Thyroid gland (tissue), 4 donors: ENCODE data around the gene OBSCN. TPM values are rescaled to one million over a fixed set of nuclear protein-coding genes. Genes with fewer than 3 reads are reported as not detected.

Experiments
- DNase-seq, 2 donors: peaks; one replicate each; pipeline ENCODE4 v3.0.0-alpha.2; 2019
- H3K27ac ChIP-seq, 3 donors: fragments of 200-600 bp; sonication (generic); 1 replicate in 2 of 3; 2 replicates in 1 of 3; pipeline ENCODE4 v1.5.1; 2016 to 2019; ENCODE audit warnings: mild to moderate bottlenecking in 1 of 3, moderate library complexity in 1 of 3
- H3K27me3 ChIP-seq: fragments of 200-600 bp; sonication (generic); one replicate; pipeline ENCODE4 v1.5.1; 2019
- H3K36me3 ChIP-seq, 2 donors: fragments of 200-600 bp; sonication (generic); one replicate each; pipeline ENCODE4 v1.5.1; 2016 to 2019
- H3K4me1 ChIP-seq, 2 donors: fragments of 200-600 bp; sonication (generic); one replicate each; pipeline ENCODE4 v1.5.1; 2017 to 2019
- H3K4me3 ChIP-seq, 3 donors: fragments of 200-600 bp; sonication (generic); replicated peaks in 1 of 3; 1 replicate in 2 of 3; 2 replicates in 1 of 3; pipeline ENCODE4 v1.5.1; 2016; ENCODE audit warnings: mild to moderate bottlenecking in 1 of 3
- H3K9me3 ChIP-seq: fragments of 200-600 bp; sonication (generic); one replicate; pipeline ENCODE4 v1.5.1; 2017
- POLR2A ChIP-seq, 2 donors: fragments of 450-650 bp; IDR thresholded peaks; one replicate each; pipeline ENCODE4 v1.6.1; 2017; ENCODE audit warnings: antibody characterized with exemption in 2 of 2, mild to moderate bottlenecking in 2 of 2, moderate library complexity in 1 of 2
- WGBS, 2 donors: methylation state at CpG; one replicate each; pipeline ENCODE4 v1.1.5; 2017; 5-methylcytosine and 5-hydroxymethylcytosine counted together
- intact Hi-C: fragments of 100-400 bp; cut with DNase I; formaldehyde crosslinking; loops from one replicate; pipeline ENCODE4 v1.15.1; 2023
- total RNA-seq, 4 donors: library from RNA; depleted of rRNA; stranded (reverse); fragments of >200 nt; gene quantifications; one replicate each; pipeline ENCODE4 v1.2.3, GENCODE V29; 2016
- TF ChIP-seq, protein P1 (sequence below), 6 experiments: fragments of 200-600 bp in 3 of 6; fragments of 450-650 bp in 3 of 6; sonication (generic) in 3 of 6; IDR thresholded peaks; one replicate each; pipeline ENCODE4 v1.5.1; 2016 to 2019; ENCODE audit warnings: antibody characterized with exemption in 6 of 6, mild to moderate bottlenecking in 2 of 6, inconsistent platforms in 1 of 6, moderate library complexity in 1 of 6

Gene OBSCN
- total RNA-seq, 4 donors from 2014 or later, result 24.0 to 35.1 (median 31.5) TPM

DNA sequence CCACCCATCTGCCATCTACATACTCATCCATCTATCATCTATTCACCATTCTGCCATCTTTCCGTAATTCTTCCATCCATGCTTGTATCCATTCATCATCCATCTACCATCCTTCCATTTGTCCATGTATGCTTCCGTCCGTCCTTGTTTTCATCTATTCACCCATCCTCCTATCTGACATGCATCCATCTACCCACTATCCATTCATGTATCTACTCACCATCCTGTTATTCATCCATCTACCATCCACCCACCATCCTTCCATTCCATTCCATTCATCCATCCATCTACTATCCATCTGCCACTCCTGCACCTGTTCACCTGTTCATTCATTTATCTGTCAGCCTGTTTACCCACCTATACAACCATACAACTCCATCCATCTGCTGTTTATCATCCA, 112.5 kb downstream of the OBSCN start:
- Histone ChIP-seq H3K4me3 (no peak overlapping the region), H3K9me3 (no peaks in the 10 kb centered on the region), H3K36me3 (peaks cover 20 to 23% of the 10 kb centered on the region in 2 donors), H3K27me3 (no peaks in the 10 kb centered on the region), H3K4me1 (no peaks in the 10 kb centered on the region), H3K27ac (no peak overlapping the region)
- DNase-seq, result no peak
- intact Hi-C loops, result no loop called here
- TF ChIP-seq, protein P1, sequence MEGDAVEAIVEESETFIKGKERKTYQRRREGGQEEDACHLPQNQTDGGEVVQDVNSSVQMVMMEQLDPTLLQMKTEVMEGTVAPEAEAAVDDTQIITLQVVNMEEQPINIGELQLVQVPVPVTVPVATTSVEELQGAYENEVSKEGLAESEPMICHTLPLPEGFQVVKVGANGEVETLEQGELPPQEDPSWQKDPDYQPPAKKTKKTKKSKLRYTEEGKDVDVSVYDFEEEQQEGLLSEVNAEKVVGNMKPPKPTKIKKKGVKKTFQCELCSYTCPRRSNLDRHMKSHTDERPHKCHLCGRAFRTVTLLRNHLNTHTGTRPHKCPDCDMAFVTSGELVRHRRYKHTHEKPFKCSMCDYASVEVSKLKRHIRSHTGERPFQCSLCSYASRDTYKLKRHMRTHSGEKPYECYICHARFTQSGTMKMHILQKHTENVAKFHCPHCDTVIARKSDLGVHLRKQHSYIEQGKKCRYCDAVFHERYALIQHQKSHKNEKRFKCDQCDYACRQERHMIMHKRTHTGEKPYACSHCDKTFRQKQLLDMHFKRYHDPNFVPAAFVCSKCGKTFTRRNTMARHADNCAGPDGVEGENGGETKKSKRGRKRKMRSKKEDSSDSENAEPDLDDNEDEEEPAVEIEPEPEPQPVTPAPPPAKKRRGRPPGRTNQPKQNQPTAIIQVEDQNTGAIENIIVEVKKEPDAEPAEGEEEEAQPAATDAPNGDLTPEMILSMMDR (IDR thresholded peaks at IDR 0.05), result no peak
- no peak for TF ChIP-seq POLR2A (IDR thresholded peaks at IDR 0.05)
- WGBS, 2 donors, result 97% methylated on average over 3 of the region's 3 CpGs

DNA sequence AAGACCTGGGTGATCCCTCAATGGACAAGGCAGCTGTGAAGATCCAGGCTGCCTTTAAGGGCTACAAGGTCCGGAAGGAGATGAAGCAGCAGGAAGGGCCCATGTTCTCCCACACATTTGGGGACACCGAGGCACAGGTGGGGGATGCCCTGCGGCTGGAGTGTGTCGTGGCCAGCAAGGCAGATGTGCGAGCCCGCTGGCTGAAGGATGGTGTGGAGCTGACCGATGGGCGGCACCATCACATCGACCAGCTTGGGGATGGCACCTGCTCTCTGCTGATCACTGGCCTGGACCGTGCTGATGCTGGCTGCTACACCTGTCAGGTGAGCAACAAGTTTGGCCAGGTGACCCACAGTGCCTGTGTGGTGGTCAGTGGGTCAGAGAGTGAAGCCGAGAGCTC, 113.6 kb downstream of the OBSCN start:
- H3K36me3 ChIP-seq, result peaks cover 20 to 23% of the 10 kb centered on the region in 2 donors
- H3K27ac ChIP-seq, result no peak overlapping the region
- no peaks in the 10 kb centered on the region for H3K27me3 ChIP-seq
- intact Hi-C loops, result no loop called here
- no peaks in the 10 kb centered on the region for H3K4me1 ChIP-seq
- no peaks in the 10 kb centered on the region for H3K9me3 ChIP-seq
- no peak for DNase-seq
- H3K4me3 ChIP-seq, result no peak overlapping the region
- TF ChIP-seq, protein P1 (IDR thresholded peaks at IDR 0.05), result no peak
- TF ChIP-seq POLR2A (IDR thresholded peaks at IDR 0.05), result no peak
- WGBS, 2 donors, result 95 to 97% methylated on average over 7 to 9 of the region's 11 CpGs

DNA sequence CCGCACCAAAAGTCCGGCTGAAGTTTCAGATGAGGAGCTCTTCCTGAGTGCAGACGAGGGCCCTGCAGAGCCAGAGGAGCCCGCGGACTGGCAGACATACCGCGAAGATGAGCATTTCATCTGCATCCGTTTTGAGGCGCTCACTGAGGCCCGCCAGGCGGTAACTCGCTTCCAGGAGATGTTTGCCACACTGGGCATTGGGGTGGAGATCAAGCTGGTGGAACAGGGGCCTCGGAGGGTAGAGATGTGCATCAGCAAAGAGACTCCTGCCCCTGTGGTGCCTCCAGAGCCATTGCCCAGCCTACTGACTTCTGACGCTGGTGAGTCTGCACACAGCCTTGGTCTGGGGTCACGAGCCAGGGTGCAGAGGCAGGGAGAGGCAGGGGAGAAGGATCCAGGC, 114.1 kb downstream of the OBSCN start:
- no peaks in the 10 kb centered on the region for H3K9me3 ChIP-seq
- no peak overlapping the region for H3K4me3 ChIP-seq
- no peak for TF ChIP-seq POLR2A (IDR thresholded peaks at IDR 0.05)
- TF ChIP-seq, protein P1 (IDR thresholded peaks at IDR 0.05), result no peak
- intact Hi-C loops, result no loop called here
- H3K36me3 ChIP-seq, result peaks cover 20 to 23% of the 10 kb centered on the region in 2 donors
- no peaks in the 10 kb centered on the region for H3K4me1 ChIP-seq
- DNase-seq, result no peak
- 94 to 96% methylated on average over 12 to 15 of the region's 15 CpGs for WGBS, 2 donors
- H3K27me3 ChIP-seq, result no peaks in the 10 kb centered on the region
- no peak overlapping the region for H3K27ac ChIP-seq

DNA sequence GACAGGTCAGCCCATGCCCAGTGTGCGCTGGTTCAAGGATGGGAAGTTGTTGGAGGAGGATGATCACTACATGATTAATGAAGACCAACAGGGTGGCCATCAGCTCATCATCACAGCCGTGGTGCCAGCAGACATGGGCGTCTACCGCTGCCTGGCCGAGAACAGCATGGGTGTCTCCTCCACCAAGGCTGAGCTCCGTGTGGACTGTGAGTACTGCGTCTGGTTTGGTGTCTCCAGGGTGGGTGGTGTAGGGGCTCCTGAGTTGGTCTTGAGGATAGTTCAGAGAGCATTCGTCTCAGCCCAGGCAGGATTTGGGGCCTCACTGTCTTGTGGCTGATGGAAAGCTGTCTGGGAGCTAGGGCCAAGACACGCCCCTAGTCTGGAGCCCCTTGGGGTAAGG, 115.6 kb downstream of the OBSCN start:
- intact Hi-C loops, result no loop called here
- Histone ChIP-seq H3K36me3 (peaks cover 20 to 23% of the 10 kb centered on the region in 2 donors), H3K4me1 (no peaks in the 10 kb centered on the region), H3K27me3 (no peaks in the 10 kb centered on the region), H3K4me3 (no peak overlapping the region), H3K27ac (no peak overlapping the region), H3K9me3 (no peaks in the 10 kb centered on the region)
- WGBS, 2 donors, result 95 to 100% methylated on average over 6 to 9 of the region's 9 CpGs
- no peak for DNase-seq
- no peak for TF ChIP-seq POLR2A (IDR thresholded peaks at IDR 0.05)
- TF ChIP-seq, protein P1 (IDR thresholded peaks at IDR 0.05), result no peak

DNA sequence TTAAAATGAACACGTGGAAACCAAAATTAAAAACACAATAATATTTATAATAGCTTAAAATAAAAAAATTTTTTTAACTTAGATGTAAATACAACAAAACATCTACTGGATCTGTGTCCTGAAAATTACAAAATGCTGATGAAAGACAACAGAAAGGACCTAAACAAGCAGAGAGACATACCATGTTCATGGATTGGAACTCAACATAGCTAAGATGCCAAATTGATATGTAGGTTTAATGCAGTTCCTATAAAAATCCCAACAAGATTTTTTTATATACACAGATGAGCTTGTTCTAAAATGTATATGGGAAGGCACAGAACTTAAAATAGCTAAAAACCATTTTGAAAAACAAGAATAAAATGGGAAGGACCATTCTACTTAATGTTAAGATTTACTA, 117.4 kb downstream of the OBSCN start:
- TF ChIP-seq, protein P1 (IDR thresholded peaks at IDR 0.05), result no peak
- no peak for TF ChIP-seq POLR2A (IDR thresholded peaks at IDR 0.05)
- intact Hi-C loops, result no loop called here

More for the DNA sequence above, 117.4 kb downstream of the OBSCN start:
- DNase-seq, result no peak
- Histone ChIP-seq H3K36me3 (peaks cover 14 to 17% of the 10 kb centered on the region in 2 donors), H3K27me3 (no peaks in the 10 kb centered on the region), H3K4me1 (no peaks in the 10 kb centered on the region), H3K4me3 (no peak overlapping the region), H3K27ac (no peak overlapping the region), H3K9me3 (no peaks in the 10 kb centered on the region)
- WGBS, 2 donors, result 85 to 93% methylated on average over 1 of the region's 1 CpG
